Kidney capillary endothelial cell (primary cell): ENCODE data around the gene TPX2.
"Not testable (repeated sequence)": the region's sequence is repeated elsewhere in the genome, so short reads cannot be mapped to it uniquely, and the experiment has no call there.

Source experiments
- DNase-seq: peaks from one replicate; pipeline ENCODE4 v3.0.0-alpha.2; 2018; ENCODE audit warnings: low spot score

The TPX2 gene

GRCh38 chr20:31720486-31721407 lies 18.3 kb upstream of the TPX2 start:
- no peak for DNase-seq

GRCh38 chr20:31721408-31722256 lies 17.5 kb upstream of the TPX2 start:
- no peak for DNase-seq

GRCh38 chr20:31722257-31723068 lies 16.6 kb upstream of the TPX2 start, which contains the start of gene BCL2L1:
BCL2L1 (minus strand) TSS chr20:31722868; CDS start chr20:31722218, 650 bp downstream.
- DNase-seq, result peak; percentile 84

GRCh38 chr20:31723069-31723318 lies 16.1 kb upstream of the TPX2 start:
- DNase-seq, result no peak

- peak; percentile 97 for DNase-seq
Observed at GRCh38 chr20:31723319-31724078, 15.6 kb upstream of the TPX2 start.

- DNase-seq, result no peak
Observed at GRCh38 chr20:31731321-31731717, 7.8 kb upstream of the TPX2 start.

GRCh38 chr20:31739550-31739977 lies 474 bp downstream of the TPX2 start:
- DNase-seq, result no peak

GRCh38 chr20:31740208-31740607 lies 1.1 kb downstream of the TPX2 start:
- no peak for DNase-seq

GRCh38 chr20:31740656-31741323 lies 1.7 kb downstream of the TPX2 start:
- DNase-seq, result no peak

GRCh38 chr20:31746068-31746878 lies 7.2 kb downstream of the TPX2 start:
- no peak for DNase-seq

GRCh38 chr20:31747028-31747427 lies 7.9 kb downstream of the TPX2 start:
- not testable (repeated sequence) for DNase-seq

- DNase-seq, result no peak
Observed at GRCh38 chr20:31747640-31748039, 8.6 kb downstream of the TPX2 start.

- no peak for DNase-seq
Observed at GRCh38 chr20:31749223-31749622, 10.1 kb downstream of the TPX2 start.

- no peak for DNase-seq
Observed at GRCh38 chr20:31751126-31751525, 12.0 kb downstream of the TPX2 start.

GRCh38 chr20:31757254-31757653 lies 18.2 kb downstream of the TPX2 start:
- DNase-seq, result no peak

- DNase-seq, result no peak
Observed at GRCh38 chr20:31758521-31758920, 19.4 kb downstream of the TPX2 start.

- no peak for DNase-seq
Observed at GRCh38 chr20:31758991-31759390, 19.9 kb downstream of the TPX2 start.

- DNase-seq, result no peak
Observed at GRCh38 chr20:31759836-31760518, 20.9 kb downstream of the TPX2 start.

GRCh38 chr20:31760519-31761240 lies 21.6 kb downstream of the TPX2 start:
- no peak for DNase-seq
